ENCODE measurements around the gene TAGLN2.

Gene TAGLN2

DNA sequence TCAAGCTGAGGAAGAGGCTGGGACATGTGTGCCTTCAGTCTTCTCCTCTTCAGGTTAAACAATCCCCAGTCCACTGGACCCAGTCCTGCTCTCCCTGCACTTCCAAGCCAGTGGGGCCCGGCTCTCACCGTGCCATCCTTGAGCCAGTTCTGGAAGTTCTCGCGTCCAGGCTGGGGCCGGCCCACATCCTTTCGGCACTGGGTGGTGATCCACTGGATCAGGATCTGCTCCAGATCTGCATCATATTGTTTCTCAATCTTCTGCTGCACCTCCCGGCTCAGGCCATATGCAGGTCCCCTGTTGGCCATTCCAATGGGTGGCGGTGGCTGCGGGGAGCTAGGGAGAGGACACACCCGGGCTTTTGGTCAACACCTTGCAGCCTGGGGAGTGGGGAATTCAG, 5.1 kb downstream of the TAGLN2 start:
- TF ChIP-seq CTCF (IDR thresholded peaks at IDR 0.05; ENCODE audit: extremely low read depth, missing control alignments) = no peak
- DNase-seq (ENCODE audit: low spot score) = no peak

DNA sequence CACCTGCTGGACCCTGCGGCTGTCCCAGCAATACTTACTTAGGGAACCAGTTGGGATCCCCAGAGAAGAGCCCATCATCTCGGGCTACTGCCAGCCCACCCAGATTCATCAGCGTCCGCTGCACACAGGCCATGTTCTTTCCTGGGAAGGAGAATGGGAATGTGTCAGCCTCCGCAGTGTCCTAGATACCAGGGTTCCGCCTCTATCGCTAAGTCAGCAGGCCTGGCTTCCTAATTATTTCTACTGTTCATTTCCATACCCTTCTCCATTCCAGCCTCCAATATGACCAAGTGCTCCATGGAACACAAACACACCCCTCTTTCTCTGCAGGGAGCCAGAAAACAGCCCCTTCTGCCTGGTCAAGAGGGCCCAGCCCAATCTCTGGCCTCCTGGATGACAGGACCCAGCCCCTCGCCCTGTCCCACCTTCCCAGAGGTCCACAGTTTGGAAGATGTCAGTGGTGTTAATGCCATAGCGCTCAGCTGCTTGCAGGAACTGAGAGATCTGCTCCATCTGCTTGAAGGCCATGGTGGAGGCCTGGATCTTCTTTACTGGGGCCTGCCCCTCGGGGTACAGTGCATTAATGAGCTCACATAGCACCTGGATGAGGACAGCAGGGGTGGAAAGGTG, 6.0 kb downstream of the TAGLN2 start:
- DNase-seq (ENCODE audit: low spot score) = no peak
- no peak for TF ChIP-seq CTCF (IDR thresholded peaks at IDR 0.05; ENCODE audit: extremely low read depth, missing control alignments)

GRCh38 chr1:159918352-159919200, 6.7 kb downstream of the TAGLN2 start:
- DNase-seq (ENCODE audit: low spot score) = no peak
- no peak for TF ChIP-seq CTCF (IDR thresholded peaks at IDR 0.05; ENCODE audit: extremely low read depth, missing control alignments)

- DNase-seq (ENCODE audit: low spot score) = no peak
- TF ChIP-seq CTCF (IDR thresholded peaks at IDR 0.05; ENCODE audit: extremely low read depth, missing control alignments) = no peak
Measured at GRCh38 chr1:159917533-159918351, 7.6 kb downstream of the TAGLN2 start.

DNA sequence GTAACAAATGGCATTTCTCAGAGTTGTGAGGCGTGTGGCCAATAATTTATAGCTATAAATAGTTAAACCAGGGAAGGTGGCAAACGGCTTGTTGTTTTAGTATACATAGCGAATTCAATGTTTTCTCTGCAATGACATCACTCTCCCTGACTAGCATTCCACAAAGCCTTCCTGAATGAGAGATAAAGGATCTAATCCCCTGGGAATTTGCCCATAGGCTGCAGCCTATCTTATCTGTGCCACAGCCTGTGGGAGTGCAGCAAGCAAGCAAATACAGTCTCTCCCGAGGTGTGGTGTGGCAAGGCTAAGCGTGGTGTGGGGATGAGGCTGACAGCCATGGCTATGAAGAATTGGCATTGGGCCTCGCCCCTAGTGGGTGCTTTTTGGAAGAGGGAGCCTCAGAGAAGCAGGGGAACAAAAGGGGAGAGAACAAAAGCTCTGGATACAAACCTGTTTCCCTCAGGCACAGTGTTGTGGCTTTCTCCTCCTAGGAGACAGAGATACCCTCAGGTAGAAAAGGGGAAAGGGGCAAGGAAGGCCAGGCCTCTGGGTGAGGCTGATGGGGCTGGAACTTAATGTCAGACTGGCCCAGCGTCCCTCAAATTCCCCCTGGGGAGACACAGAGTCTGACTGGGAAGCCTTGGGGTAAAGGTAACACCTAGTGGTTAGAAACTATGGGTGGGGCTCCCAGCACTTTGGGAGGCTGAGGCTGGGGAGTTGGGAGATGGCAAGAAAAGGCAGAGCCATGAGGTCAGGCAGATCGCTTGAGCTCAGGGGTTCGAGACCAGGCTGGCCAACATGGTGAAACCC, 8.9 kb downstream of the TAGLN2 start:
- no peak for TF ChIP-seq CTCF (IDR thresholded peaks at IDR 0.05; ENCODE audit: extremely low read depth, missing control alignments)
- DNase-seq (ENCODE audit: low spot score) = no peak

DNA sequence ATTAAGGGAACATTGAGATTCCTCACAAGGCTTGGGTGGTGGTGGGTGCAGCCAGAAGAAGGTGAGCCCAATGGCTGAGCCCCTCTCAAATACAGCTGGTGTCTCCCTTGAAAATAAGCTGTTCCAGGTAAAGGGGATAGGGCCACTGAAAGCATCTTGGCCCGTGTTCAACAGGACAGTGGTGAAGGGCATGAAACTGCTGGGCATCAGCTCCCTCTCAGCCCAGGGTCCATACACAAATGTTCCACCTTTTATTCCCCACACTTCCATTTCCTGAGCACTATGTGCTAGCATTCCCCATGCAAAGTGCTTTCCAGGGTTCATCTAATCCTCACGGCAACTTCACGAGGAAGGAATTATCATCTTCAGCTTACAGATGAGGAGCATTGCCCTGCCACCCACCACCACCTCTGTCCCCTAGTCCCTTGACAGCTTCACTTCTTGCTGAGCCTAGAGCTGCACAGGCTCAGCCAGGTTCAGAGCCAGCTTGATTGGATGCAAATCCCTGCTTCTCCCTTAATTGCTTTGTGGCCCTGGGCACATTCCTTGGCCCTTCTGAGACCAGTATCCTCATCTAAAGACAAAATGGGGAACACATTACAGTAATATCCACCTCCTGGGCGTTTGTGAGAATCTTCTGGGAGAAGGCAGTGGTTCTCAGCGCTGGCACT, 9.6 kb downstream of the TAGLN2 start:
- TF ChIP-seq CTCF (IDR thresholded peaks at IDR 0.05; ENCODE audit: extremely low read depth, missing control alignments) = no peak

More for the DNA sequence above, 9.6 kb downstream of the TAGLN2 start:
- DNase-seq (ENCODE audit: low spot score) = no peak
